Endothelial cell (in vitro differentiated cells): ENCODE results near the gene ZNF688. TPM values are rescaled to one million over a fixed set of nuclear protein-coding genes. Genes with fewer than 3 reads are reported as not detected.

ENCODE experiments used
- DNase-seq: peaks from one replicate; pipeline ENCODE4 v3.0.0; 2021; ENCODE audit warnings: low spot score
- H3K27ac Mint-ChIP-seq: one replicate; pipeline ENCODE4 v1.8.0; 2021; ENCODE audit warnings: mixed read lengths, inconsistent platforms; ENCODE audit not compliant: unreplicated experiment
- H3K27me3 Mint-ChIP-seq: one replicate; pipeline ENCODE4 v1.8.0; 2021; ENCODE audit warnings: mild to moderate bottlenecking, moderate library complexity, mixed read lengths, inconsistent platforms; ENCODE audit not compliant: unreplicated experiment
- H3K36me3 Mint-ChIP-seq: one replicate; pipeline ENCODE4 v1.8.0; 2021; ENCODE audit warnings: mild to moderate bottlenecking, low read depth, mixed read lengths, inconsistent platforms; ENCODE audit not compliant: unreplicated experiment
- H3K4me1 Mint-ChIP-seq: one replicate; pipeline ENCODE4 v1.8.0; 2021; ENCODE audit warnings: mild to moderate bottlenecking, mixed read lengths, inconsistent platforms; ENCODE audit not compliant: unreplicated experiment
- H3K4me3 Mint-ChIP-seq: one replicate; pipeline ENCODE4 v1.8.0; 2021; ENCODE audit warnings: mild to moderate bottlenecking, mixed read lengths, inconsistent platforms; ENCODE audit not compliant: unreplicated experiment
- H3K9me3 Mint-ChIP-seq: one replicate; pipeline ENCODE4 v1.8.0; 2021; ENCODE audit warnings: mixed read lengths, inconsistent platforms; ENCODE audit not compliant: unreplicated experiment
- CTCF ChIP-seq: fragments of 200-600 bp; sonication (generic); IDR thresholded peaks from one replicate; pipeline ENCODE4 v1.5.0; 2021; ENCODE audit warnings: antibody characterized with exemption; ENCODE audit not compliant: unreplicated experiment
- total RNA-seq: library from RNA; stranded (reverse); fragmentation: NEBNext Ultra II Directional; extraction: Animal tissue kit (Norgen Biotek cat#: 25700); gene quantifications from one replicate; pipeline ENCODE4 v1.2.1, GENCODE V29; 2021; ENCODE audit not compliant: unreplicated experiment

ZNF688 gene
- total RNA-seq, 1 donor from 2014 or later: 9.6 TPM

- Mint-ChIP-seq H3K4me1 (peaks cover 24% of the 10 kb centered on the region), H3K27me3 (peaks cover 3% of the 10 kb centered on the region), H3K4me3 (peak within 1 kb of the TSS; percentile 95), H3K9me3 (no peaks in the 10 kb centered on the region), H3K27ac (peak within 1 kb of the TSS; percentile 95), H3K36me3 (peaks cover 15% of the 10 kb centered on the region)
- TF ChIP-seq CTCF: peak; percentile 28
- peak; percentile 88 for DNase-seq
Measured at GRCh38 chr16:30585400-30586191, 14.1 kb upstream of the ZNF688 start, which contains the start of gene ZNF785. TSS of gene ZNF785 (minus strand) at chr16:30585697. CDS start at chr16:30585611, 86 bp downstream.

DNA sequence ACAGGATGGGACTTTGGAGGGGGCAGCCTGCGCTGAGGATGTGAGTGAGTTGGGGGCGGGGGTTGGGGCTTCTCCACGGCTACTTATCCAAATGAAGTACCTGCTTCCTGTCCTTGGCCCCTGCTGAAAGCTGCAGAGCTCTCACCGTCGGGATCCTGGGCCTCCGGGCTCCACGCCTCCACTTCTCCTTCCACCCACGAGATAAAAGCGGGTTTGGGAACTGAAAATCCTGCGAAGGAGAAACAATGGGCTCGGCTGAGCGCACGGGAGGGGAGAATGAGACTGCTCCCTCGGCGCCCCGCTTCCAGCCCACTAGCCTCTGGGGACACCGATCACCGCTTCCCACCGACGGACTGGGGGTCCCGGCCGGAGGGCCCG, 13.5 kb upstream of the ZNF688 start:
- DNase-seq: peak; percentile 30
- H3K27me3 Mint-ChIP-seq: peaks cover 3% of the 10 kb centered on the region
- H3K27ac Mint-ChIP-seq: peak overlapping the region; percentile 95
- H3K9me3 Mint-ChIP-seq: no peaks in the 10 kb centered on the region
- peaks cover 15% of the 10 kb centered on the region for H3K36me3 Mint-ChIP-seq
- no peak for TF ChIP-seq CTCF
- H3K4me3 Mint-ChIP-seq: peak overlapping the region; percentile 95
- peaks cover 24% of the 10 kb centered on the region for H3K4me1 Mint-ChIP-seq

GRCh38 chr16:30582611-30583340, 11.3 kb upstream of the ZNF688 start:
- TF ChIP-seq CTCF: no peak
- Mint-ChIP-seq H3K9me3 (no peaks in the 10 kb centered on the region), H3K4me3 (peak overlapping the region; percentile 60), H3K36me3 (peaks cover 18% of the 10 kb centered on the region), H3K27ac (peak overlapping the region; percentile 21), H3K4me1 (peaks cover 24% of the 10 kb centered on the region), H3K27me3 (peaks cover 3% of the 10 kb centered on the region)
- DNase-seq: no peak

DNA sequence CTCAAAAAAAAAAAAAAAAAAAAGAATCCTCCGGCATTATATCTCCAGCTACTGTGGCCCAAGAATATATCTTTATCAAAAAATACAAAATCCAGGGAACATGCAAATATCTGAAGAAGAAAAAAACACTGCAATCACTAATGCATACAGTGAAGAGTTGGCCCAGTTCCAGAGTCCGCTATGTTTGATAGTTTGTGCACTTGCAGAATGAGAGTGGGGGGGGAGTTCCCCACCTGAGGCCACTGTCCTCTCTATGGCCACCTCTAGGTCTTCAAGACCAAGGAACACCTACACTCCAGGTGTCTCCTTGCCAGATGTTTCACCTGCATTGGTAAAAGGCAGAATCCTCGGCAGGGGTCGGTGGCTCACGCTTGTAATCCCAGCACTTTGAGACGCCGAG, 9.9 kb upstream of the ZNF688 start:
- peaks cover 18% of the 10 kb centered on the region for H3K36me3 Mint-ChIP-seq
- H3K4me1 Mint-ChIP-seq: peaks cover 18% of the 10 kb centered on the region
- no peak overlapping the region for H3K4me3 Mint-ChIP-seq
- no peak for TF ChIP-seq CTCF
- H3K9me3 Mint-ChIP-seq: no peaks in the 10 kb centered on the region
- peaks cover 3% of the 10 kb centered on the region for H3K27me3 Mint-ChIP-seq
- DNase-seq: no peak
- no peak overlapping the region for H3K27ac Mint-ChIP-seq

DNA sequence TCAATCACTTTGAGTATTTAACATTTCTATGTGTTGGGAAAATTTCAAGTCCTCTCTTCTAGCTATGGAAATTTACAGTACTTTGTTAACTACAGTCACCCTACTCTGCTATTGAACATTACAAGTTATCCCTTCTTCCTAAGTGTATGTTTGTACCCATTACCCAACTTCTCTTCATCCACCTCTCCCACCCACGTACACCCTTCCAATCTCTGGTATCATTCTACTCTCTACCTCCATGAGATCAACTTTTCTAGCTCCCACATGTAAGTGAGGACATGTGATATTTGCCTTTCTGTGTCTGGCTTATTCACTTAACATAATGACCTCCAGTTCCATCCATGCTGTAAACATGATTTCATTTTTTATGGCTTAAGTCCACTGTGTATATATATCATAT, 3.2 kb upstream of the ZNF688 start:
- peaks cover 12% of the 10 kb centered on the region for H3K4me1 Mint-ChIP-seq
- DNase-seq: no peak
- H3K27me3 Mint-ChIP-seq: peaks cover 2% of the 10 kb centered on the region
- no peaks in the 10 kb centered on the region for H3K9me3 Mint-ChIP-seq
- TF ChIP-seq CTCF: no peak
- H3K27ac Mint-ChIP-seq: peak overlapping the region; percentile 2
- H3K36me3 Mint-ChIP-seq: peaks cover 9% of the 10 kb centered on the region
- H3K4me3 Mint-ChIP-seq: peak overlapping the region; percentile 24
